ENCODE measurements around the gene SIK3. TPM values are rescaled to one million over a fixed set of nuclear protein-coding genes. Genes with fewer than 3 reads are reported as not detected.

Gene SIK3
- total RNA-seq, 4 donors from 2014 or later = 31.7 to 56.1 (median 45.3) TPM

DNA sequence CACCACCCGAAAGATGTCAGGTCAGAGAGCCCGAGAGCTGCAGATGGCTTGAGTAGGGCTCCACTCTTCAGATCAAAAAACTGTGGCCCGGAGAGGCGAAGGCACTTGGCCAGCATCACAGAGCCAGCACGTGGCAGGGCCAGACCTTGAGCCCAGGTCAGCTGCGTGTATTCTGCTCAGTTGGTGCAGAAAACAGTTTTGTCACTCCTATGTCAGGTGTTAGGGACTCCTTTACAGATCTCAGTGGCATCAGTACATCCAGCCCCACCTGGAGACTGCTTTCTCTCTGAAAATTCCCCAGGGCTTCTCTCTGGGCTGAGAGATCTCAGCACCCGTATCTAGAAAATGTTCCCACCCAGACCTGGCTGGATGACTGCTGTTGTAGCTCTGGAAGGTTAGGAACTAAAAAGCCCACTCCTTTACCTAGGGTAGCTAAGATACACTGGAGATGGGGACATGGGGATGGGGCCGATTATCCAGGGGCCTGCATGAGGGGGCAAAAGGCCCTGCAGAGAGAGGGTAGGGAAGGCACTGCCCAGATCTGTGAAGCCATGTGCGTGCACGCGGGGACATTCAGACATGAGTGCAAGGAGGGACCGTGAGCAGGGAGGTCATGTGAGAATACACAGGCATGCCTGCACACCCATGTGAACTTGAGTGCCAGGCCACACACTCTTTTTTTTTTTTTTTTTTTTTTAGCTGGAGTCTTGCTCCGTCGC lies 264.3 kb downstream of the SIK3 start:
- H3K9me3 ChIP-seq = no peaks in the 10 kb centered on the region
- no peak overlapping the region for H3K27ac ChIP-seq
- no peaks in the 10 kb centered on the region for H3K36me3 ChIP-seq
- TF ChIP-seq POLR2A (IDR thresholded peaks at IDR 0.05) (no peak), EP300 (IDR thresholded peaks at IDR 0.05) (no peak), POLR2AphosphoS5 (IDR thresholded peaks at IDR 0.05) (no peak)
- TF ChIP-seq, protein P1, sequence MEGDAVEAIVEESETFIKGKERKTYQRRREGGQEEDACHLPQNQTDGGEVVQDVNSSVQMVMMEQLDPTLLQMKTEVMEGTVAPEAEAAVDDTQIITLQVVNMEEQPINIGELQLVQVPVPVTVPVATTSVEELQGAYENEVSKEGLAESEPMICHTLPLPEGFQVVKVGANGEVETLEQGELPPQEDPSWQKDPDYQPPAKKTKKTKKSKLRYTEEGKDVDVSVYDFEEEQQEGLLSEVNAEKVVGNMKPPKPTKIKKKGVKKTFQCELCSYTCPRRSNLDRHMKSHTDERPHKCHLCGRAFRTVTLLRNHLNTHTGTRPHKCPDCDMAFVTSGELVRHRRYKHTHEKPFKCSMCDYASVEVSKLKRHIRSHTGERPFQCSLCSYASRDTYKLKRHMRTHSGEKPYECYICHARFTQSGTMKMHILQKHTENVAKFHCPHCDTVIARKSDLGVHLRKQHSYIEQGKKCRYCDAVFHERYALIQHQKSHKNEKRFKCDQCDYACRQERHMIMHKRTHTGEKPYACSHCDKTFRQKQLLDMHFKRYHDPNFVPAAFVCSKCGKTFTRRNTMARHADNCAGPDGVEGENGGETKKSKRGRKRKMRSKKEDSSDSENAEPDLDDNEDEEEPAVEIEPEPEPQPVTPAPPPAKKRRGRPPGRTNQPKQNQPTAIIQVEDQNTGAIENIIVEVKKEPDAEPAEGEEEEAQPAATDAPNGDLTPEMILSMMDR (IDR thresholded peaks at IDR 0.05) = no peak
- ATAC-seq = no peak
- peaks cover 0 to 33% (median 8%) of the 10 kb centered on the region in 3 donors for H3K4me1 ChIP-seq
- 85% methylated on average over 9 of the region's 14 CpGs; no CpG with 5 or more reads in 1 of the 2 donors for whole genome bisulfite sequencing, 2 donors (ENCODE audit: low coverage in 1 of 2)
- H3K27me3 ChIP-seq = no peaks in the 10 kb centered on the region
- H3K4me3 ChIP-seq = no peak overlapping the region

DNA sequence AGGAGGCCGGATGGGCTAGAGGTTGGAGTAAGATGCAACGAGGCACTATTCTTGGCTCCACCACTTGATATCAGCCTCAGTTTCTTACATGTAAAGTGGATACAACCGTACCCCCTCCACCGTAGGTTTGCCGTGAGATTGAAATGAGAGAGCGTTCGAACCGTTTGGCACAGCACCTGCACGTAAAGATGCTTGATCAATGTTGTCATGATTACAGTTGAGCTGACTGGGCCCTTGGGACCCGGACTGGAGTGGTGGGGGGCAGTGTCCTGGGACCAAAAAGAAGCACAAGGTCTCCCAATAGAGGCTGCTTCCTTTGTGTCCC lies 264.8 kb downstream of the SIK3 start:
- H3K27me3 ChIP-seq = no peaks in the 10 kb centered on the region
- H3K36me3 ChIP-seq = no peaks in the 10 kb centered on the region
- H3K27ac ChIP-seq = no peak overlapping the region
- TF ChIP-seq, protein P1 (IDR thresholded peaks at IDR 0.05) = no peak
- no peak for TF ChIP-seq POLR2A (IDR thresholded peaks at IDR 0.05)
- TF ChIP-seq POLR2AphosphoS5 (IDR thresholded peaks at IDR 0.05) = no peak
- TF ChIP-seq EP300 (IDR thresholded peaks at IDR 0.05) = no peak
- 89% methylated on average over 8 of the region's 10 CpGs; no CpG with 5 or more reads in 1 of the 2 donors for WGBS, 2 donors (ENCODE audit: low coverage in 1 of 2)
- H3K4me3 ChIP-seq = no peak overlapping the region
- ATAC-seq = no peak
- no peaks in the 10 kb centered on the region for H3K9me3 ChIP-seq
- peaks cover 0 to 33% (median 8%) of the 10 kb centered on the region in 3 donors for H3K4me1 ChIP-seq

DNA sequence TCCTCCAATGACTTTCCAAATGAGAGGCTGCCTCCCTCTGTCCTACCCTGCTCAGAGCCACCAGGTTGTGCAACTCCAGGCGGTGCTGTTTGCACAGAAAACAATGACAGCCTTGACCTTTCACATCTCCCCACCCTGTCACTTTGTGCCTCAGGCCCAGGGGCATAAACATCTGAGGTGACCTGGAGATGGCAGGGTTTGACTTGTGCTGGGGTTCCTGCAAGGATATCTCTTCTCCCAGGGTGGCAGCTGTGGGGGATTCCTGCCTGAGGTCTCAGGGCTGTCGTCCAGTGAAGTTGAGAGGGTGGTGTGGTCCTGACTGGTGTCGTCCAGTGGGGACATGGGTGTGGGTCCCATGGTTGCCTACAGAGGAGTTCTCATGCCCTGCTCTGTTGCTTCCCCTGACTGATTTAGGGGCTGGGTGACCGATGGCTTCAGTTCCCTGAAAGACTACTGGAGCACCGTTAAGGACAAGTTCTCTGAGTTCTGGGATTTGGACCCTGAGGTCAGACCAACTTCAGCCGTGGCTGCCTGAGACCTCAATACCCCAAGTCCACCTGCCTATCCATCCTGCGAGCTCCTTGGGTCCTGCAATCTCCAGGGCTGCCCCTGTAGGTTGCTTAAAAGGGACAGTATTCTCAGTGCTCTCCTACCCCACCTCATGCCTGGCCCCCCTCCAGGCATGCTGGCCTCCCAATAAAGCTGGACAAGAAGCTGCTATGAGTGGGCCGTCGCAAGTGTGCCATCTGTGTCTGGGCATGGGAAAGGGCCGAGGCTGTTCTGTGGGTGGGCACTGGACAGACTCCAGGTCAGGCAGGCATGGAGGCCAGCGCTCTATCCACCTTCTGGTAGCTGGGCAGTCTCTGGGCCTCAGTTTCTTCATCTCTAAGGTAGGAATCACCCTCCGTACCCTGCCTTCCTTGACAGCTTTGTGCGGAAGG lies 265.6 kb downstream of the SIK3 start:
- H3K27me3 ChIP-seq = no peaks in the 10 kb centered on the region
- no peaks in the 10 kb centered on the region for H3K9me3 ChIP-seq
- ATAC-seq = no peak
- H3K36me3 ChIP-seq = no peaks in the 10 kb centered on the region
- H3K4me1 ChIP-seq = peaks cover 0 to 30% (median 8%) of the 10 kb centered on the region in 3 donors
- 100% methylated on average over 1 to 2 of the region's 13 CpGs for WGBS, 2 donors (ENCODE audit: low coverage in 1 of 2)
- no peak overlapping the region for H3K27ac ChIP-seq
- TF ChIP-seq POLR2AphosphoS5 (IDR thresholded peaks at IDR 0.05) (no peak), EP300 (IDR thresholded peaks at IDR 0.05) (no peak), POLR2A (IDR thresholded peaks at IDR 0.05) (no peak)
- TF ChIP-seq, protein P1 (IDR thresholded peaks at IDR 0.05) = no peak
- no peak overlapping the region for H3K4me3 ChIP-seq

DNA sequence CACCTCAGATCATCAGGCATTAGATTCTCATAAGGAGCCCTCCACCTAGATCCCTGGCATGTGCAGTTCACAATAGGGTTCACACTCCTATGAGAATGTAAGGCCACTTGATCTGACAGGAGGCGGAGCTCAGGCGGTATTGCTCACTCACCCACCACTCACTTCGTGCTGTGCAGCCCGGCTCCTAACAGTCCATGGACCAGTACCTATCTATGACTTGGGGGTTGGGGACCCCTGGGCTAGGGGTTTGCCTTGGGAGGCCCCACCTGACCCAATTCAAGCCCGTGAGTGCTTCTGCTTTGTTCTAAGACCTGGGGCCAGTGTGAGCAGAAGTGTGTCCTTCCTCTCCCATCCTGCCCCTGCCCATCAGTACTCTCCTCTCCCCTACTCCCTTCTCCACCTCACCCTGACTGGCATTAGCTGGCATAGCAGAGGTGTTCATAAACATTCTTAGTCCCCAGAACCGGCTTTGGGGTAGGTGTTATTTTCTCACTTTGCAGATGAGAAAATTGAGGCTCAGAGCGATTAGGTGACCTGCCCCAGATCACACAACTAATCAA lies 266.4 kb downstream of the SIK3 start:
- H3K9me3 ChIP-seq = no peaks in the 10 kb centered on the region
- ATAC-seq = no peak
- no peaks in the 10 kb centered on the region for H3K36me3 ChIP-seq
- peaks cover 0 to 22% (median 8%) of the 10 kb centered on the region in 3 donors for H3K4me1 ChIP-seq
- no peak for TF ChIP-seq EP300 (IDR thresholded peaks at IDR 0.05)
- no peak for TF ChIP-seq POLR2A (IDR thresholded peaks at IDR 0.05)
- no peak for TF ChIP-seq POLR2AphosphoS5 (IDR thresholded peaks at IDR 0.05)
- TF ChIP-seq, protein P1 (IDR thresholded peaks at IDR 0.05) = no peak
- H3K27ac ChIP-seq = no peak overlapping the region
- no peaks in the 10 kb centered on the region for H3K27me3 ChIP-seq
- 83 to 93% methylated on average over 2 to 5 of the region's 7 CpGs for whole genome bisulfite sequencing, 2 donors (ENCODE audit: low coverage in 1 of 2)
- no peak overlapping the region for H3K4me3 ChIP-seq

All from gastroesophageal sphincter (tissue), 4 donors.